OCI-LY3 (cell line): ENCODE data around the gene RXRA.

ENCODE experiments used
- EZH2phosphoT487 ChIP-seq: fragments of 200-600 bp; shearing (Covaris generic); IDR thresholded peaks from 2 replicates; pipeline ENCODE4 v1.6.1; 2018; ENCODE audit warnings: antibody characterized with exemption, mixed run types, low read depth
- TF ChIP-seq, protein P1 (sequence below): fragments of 200-600, 300-600 bp; sonication (generic); IDR thresholded peaks from 2 replicates; pipeline ENCODE4 v1.5.1; 2014; ENCODE audit warnings: antibody characterized with exemption, low read length, low read depth

DNA sequence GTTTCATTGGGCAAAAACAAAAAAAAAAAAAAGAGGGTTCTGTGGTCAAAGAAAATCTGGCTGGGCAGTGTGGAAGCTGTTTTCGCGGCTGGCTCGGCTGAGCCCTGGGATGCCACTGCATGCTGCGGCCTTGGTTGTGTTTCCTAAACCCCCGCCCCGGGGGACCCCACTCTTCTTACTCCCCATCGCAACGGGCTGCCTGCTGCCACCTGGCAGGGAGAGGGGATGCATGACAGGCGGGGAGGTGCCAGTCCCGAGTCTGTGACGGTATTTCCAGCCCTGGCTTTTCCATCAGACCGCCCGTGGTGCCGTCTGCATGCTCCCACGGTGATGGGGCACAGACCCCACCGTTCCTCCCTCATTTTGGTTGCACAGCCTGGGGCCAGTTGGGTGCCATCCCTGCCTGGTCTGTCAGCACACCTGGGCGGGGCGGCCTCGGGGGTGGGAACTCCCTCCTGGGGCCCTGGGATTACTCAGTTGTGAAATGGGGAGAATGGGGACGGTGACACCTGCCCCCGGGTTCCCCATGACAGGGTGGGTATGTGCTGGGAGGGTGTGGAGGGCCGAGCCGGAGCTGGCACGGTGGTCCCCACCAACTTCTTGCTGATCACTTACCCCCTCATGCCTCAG is 101.0 kb downstream of the RXRA start:
- TF ChIP-seq, protein P1, sequence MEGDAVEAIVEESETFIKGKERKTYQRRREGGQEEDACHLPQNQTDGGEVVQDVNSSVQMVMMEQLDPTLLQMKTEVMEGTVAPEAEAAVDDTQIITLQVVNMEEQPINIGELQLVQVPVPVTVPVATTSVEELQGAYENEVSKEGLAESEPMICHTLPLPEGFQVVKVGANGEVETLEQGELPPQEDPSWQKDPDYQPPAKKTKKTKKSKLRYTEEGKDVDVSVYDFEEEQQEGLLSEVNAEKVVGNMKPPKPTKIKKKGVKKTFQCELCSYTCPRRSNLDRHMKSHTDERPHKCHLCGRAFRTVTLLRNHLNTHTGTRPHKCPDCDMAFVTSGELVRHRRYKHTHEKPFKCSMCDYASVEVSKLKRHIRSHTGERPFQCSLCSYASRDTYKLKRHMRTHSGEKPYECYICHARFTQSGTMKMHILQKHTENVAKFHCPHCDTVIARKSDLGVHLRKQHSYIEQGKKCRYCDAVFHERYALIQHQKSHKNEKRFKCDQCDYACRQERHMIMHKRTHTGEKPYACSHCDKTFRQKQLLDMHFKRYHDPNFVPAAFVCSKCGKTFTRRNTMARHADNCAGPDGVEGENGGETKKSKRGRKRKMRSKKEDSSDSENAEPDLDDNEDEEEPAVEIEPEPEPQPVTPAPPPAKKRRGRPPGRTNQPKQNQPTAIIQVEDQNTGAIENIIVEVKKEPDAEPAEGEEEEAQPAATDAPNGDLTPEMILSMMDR, result peak; percentile 31; the same call in 1 of the 2 replicates
- no peak for TF ChIP-seq EZH2phosphoT487
